ENCODE data around the gene FOS.

GRCh38 chr14:75261820-75262219 is 16.8 kb upstream of the FOS start:
- TF ChIP-seq POLR2A (IDR thresholded peaks at IDR 0.05; ENCODE audit: low read length) = no peak
- no peak for TF ChIP-seq GATA1 (IDR thresholded peaks at IDR 0.05; ENCODE audit: low read depth, low read length)

Data from erythroblast (primary cell).